Retina (tissue), 1 donor: ENCODE results near the gene CALN1.
A peak's percentile ranks its signal among the peaks of the same experiment; 100 is the strongest.
"Not testable (repeated sequence)": the region's sequence is repeated elsewhere in the genome, so short reads cannot be mapped to it uniquely, and the experiment has no call there.

Experiments
- DNase-seq: peaks from one replicate; pipeline ENCODE4 v3.0.0-alpha.2; 2016

The CALN1 gene

DNA sequence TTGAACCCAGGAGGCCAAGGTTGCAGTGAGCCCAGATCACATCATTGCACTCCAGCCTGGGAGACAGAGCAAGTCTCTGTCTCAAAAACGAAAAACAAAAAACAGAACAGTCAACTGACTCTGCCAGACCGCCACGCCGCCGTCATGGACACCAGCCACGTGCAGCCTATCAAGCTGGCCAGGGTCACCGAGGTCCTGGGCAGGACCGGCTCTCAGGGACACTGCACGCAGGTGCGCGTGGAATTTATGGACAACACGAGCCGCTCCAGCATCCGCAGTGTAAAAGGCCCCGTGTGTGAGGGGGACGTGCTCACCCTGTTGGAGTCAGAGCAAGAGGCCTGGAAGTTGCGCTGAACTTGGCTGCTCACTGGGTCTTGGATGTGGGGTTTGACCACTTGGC lies 470.0 kb downstream of the CALN1 start:
- DNase-seq = no peak

DNA sequence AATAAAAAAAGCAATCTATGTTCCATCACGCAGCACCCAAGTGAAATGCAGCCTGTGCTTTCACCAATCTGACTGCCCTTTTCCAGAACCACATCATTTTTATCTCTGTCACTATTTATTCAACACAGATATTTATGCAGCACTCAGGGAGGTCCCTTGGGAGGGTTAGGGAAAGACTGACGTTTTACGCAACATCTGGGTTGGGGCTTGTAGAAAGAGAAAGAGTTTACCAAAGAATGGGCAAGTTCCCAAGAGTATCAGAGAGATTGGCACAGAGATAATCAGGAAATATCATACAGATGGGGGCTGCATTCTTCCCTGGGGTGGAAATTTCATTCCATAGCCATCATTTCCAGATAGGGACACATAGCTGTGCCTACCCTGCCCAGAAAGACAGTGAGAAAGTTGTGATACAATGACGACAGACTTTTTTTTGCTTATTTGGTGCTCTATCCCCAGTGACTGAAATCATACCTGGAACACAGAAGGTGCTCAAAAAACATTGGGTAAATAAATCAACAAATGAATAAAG lies 474.2 kb downstream of the CALN1 start:
- DNase-seq = no peak

DNA sequence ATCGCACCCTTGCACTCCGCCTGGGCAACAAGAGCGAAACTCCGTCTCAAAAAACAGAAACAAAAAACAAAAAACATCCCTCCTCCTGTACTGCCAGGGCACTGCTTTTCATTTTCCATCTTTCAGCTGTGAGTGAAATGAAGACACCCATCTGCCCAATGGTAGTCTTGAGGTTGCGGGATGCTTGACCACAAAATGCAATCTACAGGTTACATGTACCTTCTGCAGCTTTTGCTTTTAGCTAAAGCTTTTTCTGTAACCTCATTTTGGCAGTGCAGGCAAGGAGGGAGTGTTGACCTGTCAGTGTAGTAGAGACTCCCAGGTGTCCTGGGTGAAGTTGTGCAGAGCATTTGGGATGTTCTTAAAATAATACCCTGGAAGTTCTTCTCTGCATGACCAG lies 476.5 kb downstream of the CALN1 start:
- DNase-seq = no peak

DNA sequence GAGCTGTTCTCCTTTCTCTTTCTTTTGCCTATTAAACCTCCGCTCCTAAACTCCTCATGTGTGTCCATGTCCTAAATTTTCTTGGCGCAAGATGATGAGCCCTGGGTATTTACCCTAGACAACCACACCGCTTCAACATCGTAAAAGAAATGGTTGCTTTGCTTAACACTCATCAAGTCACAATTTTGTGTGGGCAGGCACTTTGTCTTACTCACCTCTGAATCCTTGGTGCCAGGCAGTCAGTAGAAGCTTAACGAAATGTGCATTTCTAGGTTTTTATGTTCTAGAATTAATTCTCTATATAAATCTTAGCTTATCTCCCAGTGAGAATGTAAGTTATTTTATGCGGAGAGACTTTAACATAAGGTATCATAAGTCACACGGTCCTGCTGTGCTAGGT lies 478.7 kb downstream of the CALN1 start:
- DNase-seq = no peak

DNA sequence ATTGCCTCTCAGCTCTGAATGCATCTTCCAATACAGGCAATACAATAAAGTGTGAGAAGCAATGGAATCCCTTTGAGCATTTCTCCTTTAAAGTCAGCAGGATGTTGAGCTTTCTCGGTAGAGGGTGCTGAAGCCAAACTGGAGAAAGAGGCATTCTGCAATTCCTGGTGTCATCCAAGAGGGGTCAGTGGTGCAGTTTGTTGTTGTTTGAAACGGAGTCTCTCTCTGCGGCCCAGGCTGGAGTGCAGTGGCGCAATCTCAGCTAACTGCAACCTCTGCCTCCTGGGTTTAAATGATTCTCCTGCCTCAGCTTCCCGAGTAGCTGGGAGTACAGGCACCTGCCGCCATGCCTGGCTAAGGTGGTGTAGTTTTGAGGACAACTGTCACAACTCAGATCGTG lies 486.5 kb downstream of the CALN1 start:
- DNase-seq = no peak

DNA sequence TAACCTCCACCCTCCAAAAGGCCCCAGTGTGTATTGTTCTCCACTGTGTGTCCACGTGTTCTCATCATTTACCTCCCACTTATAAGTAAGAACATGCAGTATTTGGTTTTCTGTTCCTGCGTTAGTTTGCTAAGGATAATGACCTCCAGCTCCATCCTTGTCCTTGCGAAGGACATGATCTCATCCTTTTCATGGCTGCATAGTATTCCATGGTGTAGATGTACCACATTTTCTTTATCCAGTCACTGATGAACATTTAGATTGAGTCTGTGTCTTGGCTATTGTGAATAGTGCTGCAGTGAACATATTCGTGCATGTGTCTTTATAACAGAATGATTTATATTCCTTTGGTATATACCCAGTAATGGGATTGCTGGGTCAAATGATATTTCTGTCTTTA lies 497.9 kb downstream of the CALN1 start:
- DNase-seq = not testable (repeated sequence)

DNA sequence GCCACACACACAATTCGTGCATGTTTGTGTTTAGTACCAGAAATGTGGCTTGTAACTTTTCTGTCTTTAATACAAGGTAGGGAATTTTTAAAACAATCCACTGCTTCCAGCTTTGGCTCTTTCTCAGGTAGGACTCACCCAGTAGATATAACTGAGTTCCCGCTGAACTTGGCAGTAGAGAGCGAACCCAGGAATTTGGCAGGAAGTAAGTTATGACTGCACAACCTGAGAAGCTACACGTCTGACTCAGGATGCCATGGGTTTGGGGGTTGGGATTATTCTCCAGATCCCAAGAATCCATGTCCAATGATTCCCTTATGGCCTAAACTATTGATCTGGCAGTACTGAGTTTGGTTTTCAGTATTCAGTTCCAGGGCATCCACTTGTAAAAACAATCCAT lies 499.7 kb downstream of the CALN1 start:
- no peak for DNase-seq

DNA sequence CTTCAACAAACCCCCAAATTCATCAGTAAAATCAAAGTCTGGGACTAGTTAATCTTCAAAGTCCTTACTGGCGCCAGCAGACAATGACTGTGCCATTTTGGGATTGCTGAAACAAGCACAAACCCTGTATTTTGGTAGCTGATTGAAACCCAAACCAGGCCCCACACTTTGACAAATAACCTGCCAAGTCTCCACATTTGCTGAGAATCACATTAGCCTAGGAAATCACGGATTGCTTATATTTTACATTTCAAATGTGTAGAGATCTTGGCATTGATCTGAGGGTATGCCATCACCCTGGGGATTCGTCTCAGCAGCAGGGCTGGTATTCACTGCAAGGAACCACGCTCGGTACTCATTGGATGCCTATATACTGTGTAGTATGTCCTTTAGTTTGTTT lies 501.1 kb downstream of the CALN1 start:
- no peak for DNase-seq

DNA sequence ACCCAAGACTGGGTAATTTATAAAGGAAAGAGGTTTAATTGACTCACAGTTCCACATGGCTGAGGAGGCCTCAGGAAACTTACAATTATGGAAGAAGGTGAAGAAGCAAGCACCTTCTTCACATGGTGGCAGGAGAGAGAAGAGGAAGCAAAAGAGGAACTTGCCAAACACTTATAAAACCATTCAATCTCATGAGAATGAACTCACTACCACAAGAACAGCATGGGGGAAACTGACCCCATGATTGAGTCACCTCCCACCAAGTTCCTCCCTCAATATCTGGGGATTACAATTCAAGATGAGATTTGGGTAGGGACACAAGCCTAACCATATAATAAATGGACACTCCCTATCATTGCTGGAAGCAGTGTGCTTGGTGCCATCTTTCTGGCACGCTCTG lies 506.3 kb downstream of the CALN1 start:
- no peak for DNase-seq

DNA sequence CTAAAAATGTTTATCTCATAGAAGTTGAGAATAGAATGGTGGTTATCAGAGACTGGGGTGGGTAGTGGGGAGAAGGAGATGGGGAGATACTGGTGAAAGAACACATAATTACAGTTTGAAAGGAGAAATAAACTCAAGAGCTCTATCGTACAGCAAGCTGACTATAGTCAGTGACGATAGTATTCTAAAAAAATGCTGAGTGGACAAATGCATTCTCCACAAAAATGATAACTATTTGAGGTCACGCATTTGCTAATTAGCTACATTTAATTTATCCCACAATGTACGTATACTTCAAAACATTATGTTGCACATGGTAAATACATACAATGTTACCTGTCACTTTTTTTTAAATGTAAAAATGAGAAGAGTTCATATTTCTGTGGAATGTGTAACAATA lies 507.7 kb downstream of the CALN1 start:
- no peak for DNase-seq

DNA sequence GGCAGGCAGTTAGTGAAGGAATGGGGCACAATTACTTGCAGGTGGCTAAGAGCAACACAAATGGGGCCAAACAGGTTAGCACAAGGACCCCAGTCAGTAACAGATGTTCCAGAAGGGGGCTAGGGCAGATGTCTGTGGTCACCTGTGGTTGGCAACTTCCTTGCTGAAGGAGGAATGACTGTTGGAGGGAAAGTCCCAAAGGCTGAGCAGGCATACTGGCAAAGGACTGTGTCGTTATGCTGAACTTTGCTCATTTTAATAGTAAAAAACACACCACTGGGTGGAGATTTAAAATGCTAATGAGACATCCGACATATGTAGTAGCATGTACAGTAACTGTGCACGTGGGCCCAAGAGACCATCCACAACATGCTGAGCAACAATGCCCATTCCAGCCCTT lies 511.6 kb downstream of the CALN1 start:
- no peak for DNase-seq

DNA sequence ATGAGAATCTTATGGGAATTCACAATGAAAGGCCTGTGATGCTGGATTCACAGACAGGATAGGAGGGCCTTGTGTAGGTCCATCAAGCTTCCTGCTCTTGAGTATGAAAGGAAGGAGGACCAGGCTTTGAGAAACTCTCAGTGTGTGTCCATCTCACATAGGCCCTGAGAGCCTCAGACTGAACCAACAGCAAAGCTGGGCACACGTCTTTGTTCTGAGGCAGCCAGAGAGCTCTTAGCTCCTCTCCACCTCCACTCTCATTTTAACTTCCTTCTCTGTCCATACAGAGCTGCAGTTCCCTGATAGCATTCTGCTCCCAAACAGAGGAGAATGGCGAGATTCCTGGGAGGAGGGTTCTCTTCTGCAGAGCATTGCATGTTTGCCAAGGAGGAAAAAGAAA lies 515.6 kb downstream of the CALN1 start:
- no peak for DNase-seq

DNA sequence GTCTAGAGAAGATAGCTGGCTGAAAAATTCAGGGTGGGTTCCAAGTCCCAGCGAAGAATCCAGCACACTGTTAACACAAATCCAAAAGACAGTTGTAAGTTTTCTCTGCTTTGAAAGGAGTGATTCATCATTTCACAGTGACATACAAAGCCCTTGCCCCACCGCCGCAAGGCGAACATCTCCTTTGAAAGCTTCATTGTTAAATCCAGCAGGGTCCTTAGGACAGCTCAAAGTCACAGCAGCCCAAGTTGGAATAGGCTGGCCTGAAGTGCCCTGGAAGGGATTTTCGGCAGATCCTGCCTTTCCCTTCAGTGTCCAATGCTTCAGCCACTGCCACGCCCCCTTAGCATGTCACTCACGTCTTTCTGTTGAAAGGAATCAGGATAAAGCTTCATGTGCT lies 526.1 kb downstream of the CALN1 start:
- peak; percentile 3 for DNase-seq

DNA sequence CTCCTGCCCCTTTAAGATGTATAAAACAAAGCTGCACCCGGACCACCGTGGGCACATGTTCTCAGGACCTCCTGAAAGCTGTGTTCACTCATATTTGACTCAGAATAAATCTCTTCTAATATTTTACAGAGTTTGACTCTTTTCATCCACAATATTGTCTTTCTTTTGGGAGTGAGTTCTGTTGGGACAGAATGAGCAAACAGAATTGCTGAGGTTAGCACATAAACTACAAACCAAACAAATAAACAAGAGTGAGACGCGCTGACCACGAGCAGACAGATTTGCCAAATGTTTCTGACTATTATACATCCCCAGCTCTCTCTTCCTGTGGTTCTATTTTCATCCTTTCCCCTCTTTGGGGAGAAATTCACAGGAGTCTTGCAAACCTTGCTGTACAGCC lies 526.7 kb downstream of the CALN1 start:
- DNase-seq = no peak

DNA sequence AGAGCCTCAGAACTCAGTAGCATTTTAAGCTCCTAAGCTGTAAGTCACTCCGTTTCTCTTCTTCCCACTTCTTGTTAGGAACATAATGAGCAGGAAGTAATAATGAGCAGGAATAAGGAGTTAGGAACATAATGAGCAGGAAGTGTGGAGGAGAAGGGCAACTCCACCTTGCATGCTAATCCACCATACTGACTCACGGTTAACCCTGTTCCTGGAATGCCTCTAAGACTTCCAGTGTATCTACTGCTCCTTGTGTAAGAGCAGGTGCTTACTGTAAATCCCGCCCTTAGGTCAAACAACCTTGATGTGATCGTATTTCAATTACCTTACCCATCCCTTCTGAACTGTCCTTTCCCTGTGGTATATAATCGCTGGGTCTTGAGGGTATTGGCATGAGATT lies 528.7 kb downstream of the CALN1 start:
- no peak for DNase-seq

DNA sequence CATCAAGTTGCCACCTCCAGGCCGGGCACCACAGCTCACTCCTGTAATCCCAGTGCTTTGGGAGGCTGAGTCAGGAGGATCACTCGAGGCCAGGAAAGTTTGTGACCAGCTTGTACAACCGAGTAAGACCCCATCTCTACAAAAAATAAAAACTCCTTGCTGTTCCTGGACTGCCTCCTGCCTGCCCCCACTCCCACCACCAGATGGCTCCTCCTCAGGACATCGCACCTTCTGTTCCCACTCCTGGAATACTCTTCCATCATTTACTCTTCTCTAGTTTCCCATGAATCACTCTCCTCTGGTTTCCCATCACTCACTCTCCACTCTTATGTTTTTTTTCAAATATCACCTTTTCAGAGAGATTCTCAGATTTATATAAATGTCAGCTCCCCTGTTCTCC lies 540.7 kb downstream of the CALN1 start:
- no peak for DNase-seq

DNA sequence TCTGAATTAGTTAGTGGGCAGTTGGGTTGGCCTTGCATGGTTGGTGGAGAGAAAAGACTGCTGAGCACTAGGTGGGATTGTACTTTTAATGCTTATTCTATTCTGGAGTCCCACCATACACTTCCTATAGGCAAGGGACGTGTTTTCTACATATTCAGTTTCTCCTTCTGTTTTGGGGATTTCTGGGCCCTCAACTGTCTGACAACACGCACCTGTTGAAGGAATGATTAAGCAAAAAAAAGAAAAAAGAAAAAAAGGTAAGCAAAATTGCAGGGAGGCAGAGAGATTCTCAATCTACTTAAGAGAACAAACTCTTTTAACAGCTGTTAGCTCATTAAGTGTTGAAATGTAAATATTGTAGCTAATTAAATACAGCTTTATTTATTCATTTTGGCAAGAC lies 541.3 kb downstream of the CALN1 start:
- no peak for DNase-seq

DNA sequence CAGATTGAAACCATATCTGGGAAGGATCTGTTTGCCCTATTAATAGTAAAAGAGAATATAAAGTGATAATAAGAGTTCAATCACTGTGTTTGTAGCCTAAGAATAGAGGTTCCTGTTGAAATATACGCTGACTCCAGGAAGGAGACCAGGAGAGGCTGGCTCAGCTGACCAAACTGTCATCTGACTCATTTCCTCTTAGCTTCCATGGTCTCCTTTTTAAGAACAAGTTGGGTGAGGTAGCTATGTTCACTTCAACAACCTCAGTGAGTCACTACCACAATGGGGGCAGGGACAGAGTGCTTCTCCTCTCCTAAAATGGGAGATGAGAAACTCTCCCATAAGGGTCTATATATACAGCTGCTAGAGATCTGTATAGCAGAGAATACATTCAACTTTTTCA lies 543.3 kb downstream of the CALN1 start:
- no peak for DNase-seq

DNA sequence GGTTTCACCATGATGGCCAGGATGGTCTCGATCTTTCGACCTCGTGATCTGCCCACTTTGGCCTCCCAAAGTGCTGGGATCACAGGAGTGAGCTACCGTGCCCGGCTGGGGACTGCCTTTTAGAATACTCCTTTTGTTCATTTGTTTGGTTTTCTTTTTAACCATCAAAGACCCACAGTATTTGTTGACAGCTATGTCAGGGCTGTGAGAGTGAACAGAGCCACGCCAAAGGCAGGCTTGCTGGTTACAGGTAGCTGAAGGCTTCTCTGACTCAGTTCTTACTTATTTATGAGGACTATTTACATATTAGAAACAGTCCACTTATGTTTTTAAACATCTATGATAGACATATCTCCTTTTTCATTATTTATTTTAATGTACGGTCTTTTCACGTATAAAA lies 544.5 kb downstream of the CALN1 start:
- DNase-seq = no peak

DNA sequence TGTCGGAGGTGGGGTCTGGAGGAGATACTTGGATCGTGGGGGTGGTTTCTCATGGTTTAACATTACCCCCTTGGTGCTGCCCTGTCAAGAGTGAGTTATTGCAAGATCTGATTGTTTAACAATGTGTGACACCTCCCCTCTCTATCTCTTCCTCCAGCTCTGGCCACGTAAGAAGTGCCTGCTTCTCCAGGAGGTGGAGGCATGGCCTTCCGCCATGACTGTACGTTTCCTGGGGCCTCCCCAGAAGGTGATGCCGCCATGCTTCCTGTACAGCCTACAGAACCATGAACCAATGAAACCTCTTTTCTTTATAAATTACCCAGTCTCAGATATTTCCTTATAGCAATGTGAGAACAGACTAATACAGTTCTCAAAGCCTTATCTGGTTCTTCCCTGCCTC lies 547.0 kb downstream of the CALN1 start:
- no peak for DNase-seq

DNA sequence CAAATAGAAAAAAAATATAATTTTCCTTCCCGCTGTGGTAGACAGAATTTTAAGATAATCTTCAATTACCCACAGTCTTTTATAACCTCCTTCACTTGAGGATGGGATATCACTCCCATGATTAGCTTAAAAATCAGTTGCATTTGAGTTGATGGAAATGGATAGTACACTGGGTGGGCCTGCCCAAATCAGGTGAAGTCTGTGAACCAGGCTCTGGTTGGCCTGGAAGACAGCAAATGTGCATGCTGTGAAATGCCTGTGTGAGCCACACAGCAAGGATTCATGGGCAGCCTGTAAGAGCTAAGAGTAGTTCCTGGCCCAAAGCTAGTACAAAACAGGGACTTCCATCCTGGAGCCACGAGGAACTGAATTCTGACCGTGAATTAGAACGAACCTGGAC lies 548.0 kb downstream of the CALN1 start:
- DNase-seq = no peak

DNA sequence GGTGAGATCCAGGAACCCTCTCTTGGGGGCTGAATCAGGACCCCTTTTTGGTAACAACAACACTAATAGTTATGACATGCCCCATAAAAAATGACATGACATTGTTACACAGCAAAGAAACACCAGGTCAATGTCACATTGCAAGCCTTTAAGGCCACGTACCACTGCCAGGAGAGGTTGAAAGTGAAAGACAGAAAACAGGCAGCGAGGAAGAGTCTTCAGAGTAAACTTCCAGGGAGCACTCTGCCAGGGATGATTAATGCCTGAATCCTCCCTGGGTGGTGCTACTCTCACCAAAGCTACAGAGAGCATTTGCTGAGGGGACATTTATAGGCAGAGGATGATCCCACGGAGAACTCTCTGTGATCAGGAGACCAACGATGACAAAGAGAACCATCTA lies 551.6 kb downstream of the CALN1 start:
- DNase-seq = no peak

DNA sequence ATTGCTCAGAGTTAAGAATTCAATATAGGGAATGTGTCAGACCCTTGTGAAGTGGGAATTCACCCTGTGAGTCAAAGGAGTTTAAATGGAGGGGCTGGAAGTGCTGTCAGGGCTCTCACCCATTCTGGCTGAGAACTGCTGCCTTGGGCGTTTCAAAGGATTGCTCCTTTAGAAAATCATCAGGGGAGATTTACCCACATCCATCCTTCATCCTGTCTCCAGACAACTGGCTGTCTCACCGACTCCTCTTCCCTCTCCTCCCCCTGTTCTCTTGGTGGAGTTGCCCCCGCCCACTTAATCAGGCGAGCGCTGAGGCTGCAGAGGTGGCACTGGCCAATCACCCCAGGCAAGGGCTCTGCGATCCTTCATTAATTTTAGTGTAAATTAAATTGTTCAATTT lies 554.8 kb downstream of the CALN1 start:
- DNase-seq = no peak

DNA sequence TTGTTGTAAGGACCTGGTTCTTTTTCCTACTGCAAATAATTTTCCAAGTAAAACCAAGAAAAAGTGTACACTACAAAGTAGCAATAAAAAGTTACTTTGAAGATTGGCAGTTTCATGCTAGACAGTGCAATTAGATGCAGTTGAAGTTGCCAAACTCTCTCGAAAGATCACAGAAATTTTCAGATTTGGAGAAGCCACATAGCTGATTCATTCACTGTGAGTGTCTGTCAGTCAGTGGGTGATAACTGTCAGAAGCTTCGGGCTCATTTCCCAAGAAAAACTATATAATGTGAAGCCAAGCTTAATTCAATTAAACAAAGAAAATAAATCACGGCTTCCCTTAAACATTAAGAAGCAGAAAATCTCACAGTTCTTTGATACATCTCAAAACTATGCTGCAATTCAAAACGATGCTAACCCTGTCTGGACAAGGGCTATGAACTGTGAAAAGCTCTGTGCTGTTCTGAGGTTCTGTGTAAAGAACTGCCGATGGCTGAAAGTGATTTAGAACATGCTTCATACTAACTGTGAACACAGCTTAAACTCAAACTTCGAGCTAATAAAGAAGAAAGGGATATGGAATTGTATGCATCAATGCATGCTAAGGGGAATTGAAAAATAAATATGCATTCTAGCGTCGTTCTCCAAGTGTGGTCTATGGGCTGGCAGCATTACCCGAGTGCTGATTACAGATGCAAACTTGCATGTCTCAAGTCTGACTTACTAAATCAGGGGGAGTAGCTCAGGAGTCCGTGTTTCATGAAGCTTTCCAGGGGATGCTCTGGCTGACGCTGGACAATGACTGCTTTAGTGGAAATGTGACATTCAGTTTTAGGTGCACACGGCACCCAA lies 557.4 kb downstream of the CALN1 start:
- no peak for DNase-seq
